Middle frontal gyrus (tissue), 1 donor: ENCODE measurements around the gene ATP1A4.

Experiments used
- DNase-seq: peaks from one replicate; pipeline ENCODE4 v3.0.0-alpha.2; 2015; ENCODE audit warnings: low spot score; ENCODE audit errors: extremely low spot score

Gene ATP1A4

DNA sequence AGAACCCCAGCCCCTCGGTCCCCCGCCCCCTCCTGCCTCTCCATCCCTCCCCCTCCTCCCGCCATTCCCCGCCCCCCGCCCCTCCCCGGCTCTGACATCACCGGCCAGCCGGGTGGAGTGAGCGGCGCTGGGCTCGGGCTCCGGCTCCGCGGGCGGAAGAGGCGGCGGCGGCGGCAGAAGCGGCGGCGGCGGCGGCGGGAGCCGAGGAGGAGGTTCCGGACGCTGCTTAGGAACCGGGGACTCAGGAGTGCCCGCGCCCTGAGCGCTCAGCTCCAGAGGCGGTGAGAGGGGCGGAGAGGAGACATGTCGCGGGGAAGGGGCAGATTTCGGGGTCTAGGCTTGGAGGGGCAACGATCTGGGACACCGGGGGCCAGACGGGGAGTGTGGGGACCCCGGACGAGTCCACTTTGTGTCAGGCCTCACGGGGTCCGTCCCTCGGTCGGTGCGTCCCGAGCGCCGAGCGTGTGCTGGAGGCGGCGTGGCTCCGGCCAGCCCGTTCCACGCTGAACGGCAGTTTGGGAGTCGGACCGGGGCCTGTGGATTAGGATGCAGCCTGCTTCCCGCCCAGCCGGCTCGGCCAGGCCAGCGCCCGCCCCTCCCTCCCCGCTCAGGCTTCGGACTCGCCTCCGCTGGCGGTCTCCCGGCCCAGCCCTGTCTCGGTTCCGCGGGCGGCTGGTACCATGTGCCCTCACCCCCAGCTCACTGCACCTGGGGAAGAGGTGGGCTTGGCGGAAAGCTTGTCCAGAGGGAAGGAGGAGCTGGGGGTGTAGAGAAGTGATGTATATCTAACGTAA, 54.0 kb downstream of the ATP1A4 start, which contains the start of gene PEA15:
Gene PEA15, plus strand, starts transcription at position 143 of the 794 bp plus-strand sequence. CDS start 6,161 bp downstream, outside the sequence.
- no peak for DNase-seq

DNA sequence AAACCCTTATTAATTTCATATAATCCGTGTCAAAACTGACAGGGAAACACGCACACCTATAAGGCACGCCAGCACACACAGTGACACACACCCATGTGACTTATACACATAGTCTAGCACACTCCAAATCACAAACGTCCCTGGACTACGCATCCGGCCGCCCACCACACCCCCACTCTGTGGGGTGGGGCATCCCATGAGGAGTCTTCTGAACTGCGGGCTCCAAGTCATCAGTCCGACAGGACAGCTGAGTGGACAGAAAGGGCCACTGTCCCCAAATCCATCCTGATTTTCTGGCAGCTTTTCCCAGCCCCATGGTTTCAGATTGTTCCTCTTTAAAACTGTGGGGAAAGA, 54.6 kb downstream of the ATP1A4 start:
- no peak for DNase-seq

DNA sequence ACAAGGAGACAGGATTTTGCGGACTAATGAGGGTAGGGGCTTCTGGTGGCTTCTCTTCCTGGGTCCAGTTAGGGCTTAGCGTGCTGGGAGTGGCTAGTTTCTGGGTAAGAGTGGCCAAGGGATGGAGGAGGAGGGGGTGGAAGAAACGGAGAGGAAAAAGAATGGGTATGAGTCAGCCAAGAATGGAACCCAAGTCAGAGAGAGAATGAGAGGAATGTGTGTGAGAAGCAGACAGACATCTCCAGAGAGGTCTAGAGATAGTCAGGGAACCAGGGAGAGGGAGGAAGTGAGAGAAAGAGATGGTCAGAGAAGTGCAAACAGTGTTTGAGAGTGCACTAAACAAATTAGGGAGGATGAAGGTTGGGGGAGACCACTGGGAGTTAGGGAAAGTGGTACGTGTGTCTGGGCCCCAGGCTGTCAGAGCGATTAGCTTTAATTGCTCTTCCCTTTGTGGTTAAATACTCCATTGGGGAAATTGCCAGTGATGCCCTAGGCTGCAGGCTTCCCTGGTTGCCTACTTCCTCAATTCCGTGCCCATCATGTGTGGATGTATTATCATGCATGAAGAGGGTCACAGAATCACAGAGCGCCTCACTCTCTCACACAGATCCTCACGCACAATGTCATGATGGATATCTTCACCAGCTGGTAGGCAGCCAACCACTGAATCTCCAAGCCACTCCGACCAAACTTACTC, 55.2 kb downstream of the ATP1A4 start:
- DNase-seq, result no peak

DNA sequence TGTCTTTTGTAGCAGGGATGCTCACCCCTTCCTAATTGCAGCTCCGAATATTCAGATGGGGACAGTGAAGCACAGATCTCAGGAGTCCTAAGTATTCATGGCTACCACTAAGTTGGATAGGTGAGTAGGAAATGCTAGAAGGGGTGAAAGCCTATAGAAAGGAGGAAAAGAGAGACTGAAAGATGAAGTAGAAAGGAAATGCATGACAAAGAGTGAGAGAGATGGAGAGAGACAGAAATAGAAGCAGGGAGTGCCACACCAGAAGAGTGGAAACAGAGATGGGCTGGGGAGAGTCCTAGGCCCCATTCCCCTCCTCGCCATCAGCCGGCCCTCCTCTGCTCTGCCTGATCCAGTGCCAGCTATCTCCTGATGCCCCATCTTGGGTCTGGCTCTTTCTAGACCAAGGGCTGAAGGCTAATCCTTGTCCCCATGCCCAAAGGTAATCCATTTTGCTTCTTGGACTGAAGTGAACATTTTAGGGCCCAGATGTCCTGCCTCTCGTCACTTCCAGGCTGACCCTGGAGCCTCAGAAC, 55.8 kb downstream of the ATP1A4 start:
- no peak for DNase-seq

DNA sequence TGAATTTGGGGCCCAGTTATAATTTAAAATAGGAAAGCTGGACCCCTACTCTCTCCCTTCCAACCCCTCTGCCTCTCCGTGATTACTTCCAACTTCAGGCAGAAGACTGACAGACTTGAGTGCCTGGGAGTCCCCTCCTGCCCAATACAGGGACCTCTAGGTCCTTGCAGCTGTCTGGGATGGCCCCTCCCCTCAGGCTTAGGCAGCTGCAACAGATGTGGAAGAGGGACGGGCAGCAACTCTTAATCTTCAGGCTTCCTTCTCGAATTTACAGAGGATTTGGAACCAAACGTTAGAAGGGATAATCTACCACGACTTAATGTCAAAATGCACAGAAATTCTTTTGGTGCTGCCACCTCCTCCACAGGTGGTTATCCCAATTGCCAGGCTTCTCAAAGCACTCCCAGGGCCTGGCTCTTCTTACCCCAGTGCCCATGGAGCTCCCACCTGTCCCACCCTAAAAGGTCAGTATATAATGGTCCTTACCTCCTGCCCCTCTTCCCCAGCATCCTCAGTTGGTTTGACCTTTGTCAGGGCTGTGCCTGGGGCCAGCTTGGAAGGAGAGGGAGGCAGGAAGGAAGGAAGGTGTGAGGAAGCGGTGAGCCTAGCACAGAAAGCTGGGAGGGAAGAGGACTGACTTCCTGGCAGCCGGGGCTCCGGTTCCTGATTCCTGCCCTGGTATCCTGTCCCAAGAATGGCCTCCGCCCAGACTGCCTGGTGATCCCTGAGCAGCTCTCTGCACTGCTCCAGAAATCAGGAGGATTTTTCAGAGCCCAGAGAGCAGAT, 56.6 kb downstream of the ATP1A4 start:
- no peak for DNase-seq

DNA sequence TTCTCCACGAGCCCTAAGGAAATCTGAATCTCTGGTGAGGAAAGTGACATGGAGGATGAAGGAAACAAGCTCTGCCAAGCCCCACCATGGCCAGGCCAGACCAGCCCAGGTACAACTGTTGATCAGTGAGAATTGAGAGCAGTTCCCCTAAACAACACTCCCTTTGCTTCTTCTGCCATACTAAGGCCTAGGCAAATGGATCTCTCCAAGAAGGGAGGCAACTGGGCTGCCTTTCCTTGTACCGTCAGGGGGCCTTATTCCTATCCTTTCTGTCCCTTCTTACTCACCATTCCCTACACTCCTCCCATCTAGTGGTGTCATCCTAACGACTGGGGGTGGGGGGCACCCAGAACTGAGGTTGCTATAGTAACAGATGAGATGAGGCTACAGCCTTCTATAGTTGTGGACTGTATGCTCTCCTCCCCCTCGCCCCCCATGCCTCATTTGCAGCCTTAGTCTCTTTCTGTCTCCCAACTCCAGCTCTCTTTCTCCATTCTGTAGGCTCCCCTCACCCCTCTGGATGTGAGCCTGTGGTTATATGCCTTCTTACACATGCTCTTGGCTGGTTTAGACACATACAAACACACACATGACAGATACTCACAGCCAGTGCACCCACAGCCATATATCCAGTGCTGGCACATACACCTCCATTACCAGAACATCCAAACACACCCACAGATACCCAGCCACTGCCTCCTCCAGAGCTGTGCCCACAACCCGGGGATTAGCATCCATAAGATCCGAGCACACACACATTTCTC, 57.3 kb downstream of the ATP1A4 start:
- DNase-seq, result no peak

DNA sequence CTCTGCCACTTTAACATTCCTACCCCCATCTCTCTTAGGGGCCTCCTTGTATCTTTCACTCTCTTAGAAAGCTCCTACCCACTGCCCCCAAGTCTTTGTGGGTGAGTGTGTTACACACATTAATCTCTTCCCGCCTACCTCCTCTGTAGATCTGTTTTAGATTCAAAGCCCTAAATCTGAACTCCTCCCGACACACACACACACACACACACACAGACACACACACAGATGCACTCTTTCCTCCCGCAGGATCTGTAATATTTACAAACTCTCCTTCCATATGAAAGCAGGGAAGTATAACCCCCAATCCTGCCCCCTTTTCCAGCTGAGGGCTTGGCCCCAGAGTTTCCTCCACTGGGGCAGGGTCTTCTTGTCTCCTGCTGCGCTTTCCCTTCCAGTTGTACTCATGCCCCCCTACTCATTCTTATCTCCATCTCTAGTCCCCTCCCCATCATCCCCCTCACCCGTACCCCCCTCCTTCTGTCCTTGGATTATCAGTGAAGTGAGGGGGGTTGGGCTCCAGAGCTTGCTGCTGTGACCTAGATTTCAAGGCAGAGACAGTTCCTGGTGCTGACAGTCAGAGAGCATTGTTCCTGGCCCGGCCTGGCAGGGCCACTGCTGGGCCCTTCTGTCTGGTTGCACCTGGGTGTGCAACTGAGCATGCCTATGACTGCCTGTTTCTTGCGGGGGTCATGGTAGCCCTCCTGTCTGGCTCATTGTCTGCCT, 58.1 kb downstream of the ATP1A4 start:
- DNase-seq, result no peak

DNA sequence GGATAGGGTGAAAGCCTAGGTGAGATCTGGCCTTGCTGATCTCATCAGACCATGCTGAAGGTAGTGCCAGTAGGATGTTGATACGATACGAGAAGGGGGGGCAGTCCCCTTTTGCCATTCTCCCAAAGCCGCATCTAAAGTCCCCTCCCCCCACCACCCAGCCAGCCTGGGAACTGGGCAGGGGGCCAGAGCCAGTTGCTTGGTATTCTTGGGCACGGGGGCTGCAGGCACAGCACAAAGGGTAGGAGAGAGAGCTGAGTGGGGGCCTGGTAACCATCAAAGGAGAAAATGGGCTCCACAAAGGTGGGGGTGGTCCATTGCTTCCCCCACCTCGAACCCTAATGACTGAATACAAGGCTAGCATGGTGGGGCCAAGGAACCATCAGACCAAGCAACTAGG, 59.2 kb downstream of the ATP1A4 start:
- no peak for DNase-seq

DNA sequence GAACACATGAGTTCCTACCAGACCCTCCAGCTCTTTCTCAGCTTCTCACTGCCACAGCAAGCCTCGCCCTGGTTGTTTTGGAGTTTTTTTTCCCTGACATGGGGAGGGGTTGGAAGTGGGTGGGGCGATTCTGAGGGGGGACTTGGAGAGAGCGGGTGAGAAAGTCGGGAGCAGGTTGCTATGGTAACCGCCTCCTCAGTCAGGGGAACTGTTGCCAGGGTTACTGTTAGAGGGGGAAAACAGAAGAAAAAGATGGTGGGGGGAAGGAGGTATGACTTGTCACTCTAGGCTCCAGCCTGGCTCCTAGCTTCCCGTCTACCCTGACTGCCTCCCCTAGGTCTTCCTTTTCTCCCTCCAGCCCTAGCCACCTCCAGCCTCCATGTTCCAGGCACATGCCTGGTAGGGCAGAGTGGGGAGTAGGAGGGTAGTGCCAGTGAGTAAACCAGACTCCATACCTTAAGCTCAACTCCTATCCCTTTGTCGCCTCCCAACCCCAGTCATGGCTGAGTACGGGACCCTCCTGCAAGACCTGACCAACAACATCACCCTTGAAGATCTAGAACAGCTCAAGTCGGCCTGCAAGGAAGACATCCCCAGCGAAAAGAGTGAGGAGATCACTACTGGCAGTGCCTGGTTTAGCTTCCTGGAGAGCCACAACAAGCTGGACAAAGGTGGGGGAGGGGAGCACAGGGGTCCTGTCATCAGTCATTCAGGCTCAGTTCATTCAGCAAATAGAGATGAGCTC, 59.8 kb downstream of the ATP1A4 start:
- no peak for DNase-seq

DNA sequence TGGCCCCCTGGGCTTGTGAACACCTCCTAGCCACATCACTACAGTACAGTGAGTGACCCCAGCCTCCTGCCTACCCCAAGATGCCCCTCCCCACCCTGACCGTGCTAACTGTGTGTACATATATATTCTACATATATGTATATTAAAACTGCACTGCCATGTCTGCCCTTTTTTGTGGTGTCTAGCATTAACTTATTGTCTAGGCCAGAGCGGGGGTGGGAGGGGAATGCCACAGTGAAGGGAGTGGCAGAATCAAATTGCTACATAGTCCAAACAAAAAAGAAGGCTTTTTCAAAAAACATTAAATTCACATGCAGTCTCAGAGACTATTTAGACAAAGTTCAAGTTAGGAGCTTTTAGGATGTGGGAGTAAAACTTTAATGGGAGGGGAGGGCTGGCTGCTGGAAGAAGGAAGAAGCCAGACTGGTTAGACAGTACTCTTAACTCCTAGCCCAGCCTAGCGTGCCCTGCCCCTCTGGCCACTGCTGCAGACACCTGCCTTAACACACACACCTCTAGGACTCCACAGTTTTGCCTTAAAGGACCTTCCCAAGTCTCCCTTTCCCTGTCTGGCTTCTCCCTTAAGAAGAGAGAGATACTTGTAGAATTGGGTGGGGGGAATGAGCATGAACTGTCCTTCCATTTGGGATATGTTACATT, 63.2 kb downstream of the ATP1A4 start:
- no peak for DNase-seq

DNA sequence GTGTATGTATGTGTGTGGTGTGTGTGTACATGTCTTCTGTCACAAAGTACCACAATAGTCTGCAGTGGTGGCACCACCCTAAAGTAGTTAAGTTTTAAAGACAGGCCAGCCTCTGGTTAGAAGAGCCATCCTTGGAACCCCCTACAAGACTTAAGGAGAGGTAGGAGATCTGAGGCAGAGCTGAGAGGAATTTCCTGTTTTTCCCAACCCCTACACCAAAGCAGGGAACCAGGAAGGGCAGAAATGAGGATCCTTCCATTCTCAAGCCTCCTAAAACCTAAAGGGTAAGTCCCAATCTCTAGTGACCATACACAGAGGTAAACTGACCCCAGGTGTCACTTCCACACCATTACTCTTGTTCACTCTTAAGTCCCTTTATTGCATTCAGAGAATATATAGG, 64.9 kb downstream of the ATP1A4 start:
- no peak for DNase-seq

DNA sequence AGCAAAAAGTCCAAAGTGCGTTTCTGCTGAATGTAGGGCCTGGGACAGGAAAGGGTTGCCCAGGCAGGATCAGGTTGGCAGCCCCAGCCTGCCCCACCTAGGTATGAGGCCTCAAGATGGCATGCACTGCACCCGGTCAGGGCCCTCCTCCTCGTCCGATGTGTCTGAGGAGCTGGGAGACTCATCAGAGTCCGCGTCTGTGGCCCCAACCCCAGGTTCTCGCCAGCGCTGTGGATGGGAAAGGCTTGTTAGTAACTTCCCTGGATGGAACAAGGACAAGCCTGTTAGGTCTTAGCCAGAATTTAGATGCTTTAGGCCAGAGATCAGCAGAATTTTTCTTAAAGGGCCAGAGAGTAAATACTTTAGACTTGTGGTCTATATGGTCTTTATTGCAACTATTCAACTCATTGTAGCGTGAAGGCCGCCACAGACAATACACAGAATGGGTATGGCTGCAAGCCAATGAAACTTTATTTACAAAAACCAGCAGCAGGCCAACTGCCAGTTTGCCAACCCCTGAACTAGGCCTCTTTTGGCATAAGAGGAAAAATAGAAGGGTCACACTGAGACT, 66.2 kb downstream of the ATP1A4 start:
- DNase-seq, result no peak

DNA sequence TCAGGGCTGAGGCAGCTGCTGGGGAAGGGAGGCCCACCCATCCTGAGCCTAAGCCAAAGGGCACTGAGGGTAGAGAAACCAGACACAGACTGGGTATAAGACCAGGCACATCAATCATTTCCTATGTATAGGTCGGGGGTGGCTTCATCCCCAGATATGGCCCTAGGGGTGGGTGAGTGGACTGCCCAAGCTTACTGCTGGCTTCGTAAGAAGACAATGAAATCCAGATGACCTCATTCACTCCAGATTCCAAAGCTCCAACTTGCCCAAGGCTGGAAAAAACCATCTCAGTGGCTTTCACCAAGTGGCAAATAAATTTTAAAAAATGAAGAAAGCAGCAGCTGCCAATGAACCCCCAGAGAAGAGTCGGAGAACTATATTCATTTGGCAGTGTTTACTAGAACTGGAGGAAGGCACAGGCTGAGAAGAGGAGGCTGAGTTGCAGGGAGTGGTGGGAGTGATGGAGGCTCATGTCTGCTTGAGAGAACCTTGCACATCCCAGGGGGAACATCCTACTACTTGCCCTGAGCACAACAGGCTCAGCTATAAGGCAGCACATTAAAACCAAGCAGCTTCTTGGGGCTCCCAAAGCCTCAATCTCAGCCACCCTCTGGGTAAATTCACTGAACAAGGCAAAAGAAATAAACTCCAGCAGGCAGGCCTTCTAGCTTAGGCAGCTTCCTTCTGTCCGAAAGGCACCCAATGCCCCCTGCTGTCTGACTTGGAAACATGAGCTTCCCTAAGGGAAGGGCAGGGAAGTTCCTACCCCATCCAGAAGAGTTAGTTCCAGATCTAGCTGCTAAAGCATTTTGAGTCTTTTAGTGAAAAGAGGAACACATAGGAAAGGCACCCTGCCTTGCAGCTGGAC, 67.9 kb downstream of the ATP1A4 start:
- DNase-seq, result no peak

DNA sequence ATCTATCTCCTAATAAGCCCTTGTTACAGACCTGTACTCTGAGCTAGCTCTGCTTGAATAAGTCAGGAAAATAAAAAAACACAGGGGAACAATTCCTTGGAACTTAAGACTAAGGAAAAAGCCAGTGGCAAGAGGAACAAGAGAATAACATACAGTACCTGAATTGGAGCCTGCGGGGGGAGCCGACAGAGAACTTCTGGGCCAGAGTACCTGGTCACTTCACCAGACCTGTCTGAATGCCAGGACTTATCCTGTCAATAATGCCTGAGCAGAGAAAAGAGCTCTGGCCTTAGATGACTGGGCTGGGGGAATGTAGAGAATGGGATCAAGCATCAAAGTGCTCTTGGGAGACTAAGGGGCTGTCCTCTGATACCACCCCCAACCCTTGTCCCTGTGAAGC, 68.9 kb downstream of the ATP1A4 start:
- DNase-seq, result no peak

DNA sequence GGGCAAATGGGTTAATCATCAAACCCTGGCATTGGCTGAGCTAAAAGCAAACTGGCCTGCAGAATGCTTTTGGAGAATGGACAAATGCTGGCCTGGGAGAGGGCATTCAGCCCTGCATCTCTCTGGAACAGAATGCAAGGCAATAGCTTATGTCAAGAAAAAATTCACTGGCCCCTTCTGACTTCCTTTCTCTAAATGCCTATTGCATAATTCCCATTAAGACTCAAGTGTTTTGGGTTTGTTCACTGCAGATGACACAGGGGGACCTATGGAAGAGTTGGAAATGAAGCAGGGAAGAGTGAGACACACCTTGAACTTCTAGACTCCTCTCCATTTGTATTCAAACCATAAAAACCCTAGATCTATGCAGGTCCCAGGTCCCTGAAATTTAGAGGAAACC, 69.7 kb downstream of the ATP1A4 start:
- DNase-seq, result no peak

DNA sequence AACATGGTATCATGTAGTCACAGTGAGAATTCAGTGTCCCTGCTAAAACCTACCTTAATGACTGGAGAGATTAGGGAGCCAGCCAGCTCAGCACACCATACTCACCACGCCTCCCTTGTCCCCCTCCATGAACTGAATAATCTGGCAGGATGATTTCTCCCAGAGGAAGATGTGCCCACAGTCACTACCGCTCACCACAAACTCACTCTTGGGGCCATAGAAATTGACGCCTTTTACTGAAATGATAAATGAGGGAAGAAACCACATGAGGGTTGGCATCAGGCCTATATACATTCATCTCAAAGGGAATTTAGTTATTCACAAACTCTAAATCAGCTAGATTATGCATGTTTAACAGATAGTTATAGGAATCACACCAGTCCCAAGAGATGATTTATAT, 71.1 kb downstream of the ATP1A4 start:
- no peak for DNase-seq

DNA sequence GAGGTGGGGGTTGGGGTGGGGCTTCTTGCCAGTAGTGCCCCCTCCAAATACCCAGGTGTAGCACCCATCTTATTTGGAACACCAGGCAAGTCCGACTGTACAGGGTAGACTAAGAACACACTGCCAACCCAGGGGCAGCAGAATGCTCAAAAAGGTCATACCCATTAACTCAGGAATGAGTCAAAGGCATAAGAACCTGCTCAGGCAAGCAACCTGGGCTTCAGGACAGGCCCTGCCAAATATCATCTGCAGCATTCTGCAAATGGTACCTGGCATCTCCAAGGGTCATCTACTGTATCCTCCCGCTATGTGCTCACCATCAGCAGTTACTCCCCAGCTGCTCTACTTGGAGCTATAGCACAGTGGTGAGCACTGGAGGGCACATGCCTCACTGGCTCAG, 73.2 kb downstream of the ATP1A4 start:
- no peak for DNase-seq

DNA sequence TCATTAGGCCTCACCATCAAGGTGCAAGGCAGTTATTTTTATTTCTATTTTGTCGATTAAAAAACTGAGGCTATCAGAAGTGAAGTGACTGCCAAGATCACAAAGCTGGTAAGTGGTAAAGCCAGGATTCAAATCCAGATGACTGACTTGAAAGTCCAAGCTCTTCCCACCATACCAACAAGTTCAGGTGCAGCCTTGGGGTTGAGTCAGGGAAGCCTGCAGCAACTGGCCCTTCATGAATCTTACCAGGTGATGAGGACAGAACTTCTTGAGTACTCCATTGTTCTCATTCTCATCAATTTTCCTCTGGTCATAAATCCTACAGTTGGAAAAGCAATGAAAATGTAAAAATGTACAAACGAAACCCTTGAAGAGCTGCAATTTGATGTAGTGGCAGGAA, 73.9 kb downstream of the ATP1A4 start:
- no peak for DNase-seq
